IMR-90 (cell line): ENCODE measurements around the gene GLRX5. TPM values are rescaled to one million over a fixed set of nuclear protein-coding genes. Genes with fewer than 3 reads are reported as not detected.
A peak's percentile ranks its signal among the peaks of the same experiment; 100 is the strongest.

Source experiments
- ATAC-seq: fragments of 200-7000 bp; cut with Tn5 transposase; 2 replicates; pipeline ENCODE4 v1.9.1; 2020; ENCODE audit warnings: low read depth, mild to moderate bottlenecking, moderate library complexity
- BruUV-seq: library from RNA; stranded (reverse); fragments of 400-500 nt; replicated peaks from 2 replicates; lab custom pipeline; 2021; lab: Mats Ljungman, UMichigan
- CTCF ChIA-PET: fragments of 300-600 bp; formaldehyde crosslinking; extraction: SDS; loops from one replicate; lab custom pipeline; 2021; ENCODE audit warnings: antibody characterized with exemption; lab: Yijun Ruan, JAX
- POLR2A ChIA-PET: fragments of 300-600 bp; sonication (Branson Sonifier 250); formaldehyde crosslinking; loops from one replicate; lab custom pipeline; 2022; ENCODE audit warnings: antibody characterized with exemption; ENCODE audit not compliant: unreplicated experiment; lab: Charles Lee
- DNase-seq: peaks from one replicate; pipeline ENCODE4 v3.0.0; 2013
- H2AFZ ChIP-seq: replicated peaks from 2 replicates; pipeline ENCODE3; 2013; ENCODE audit warnings: low read length, mild to moderate bottlenecking; ENCODE audit not compliant: poor library complexity
- H2AK5ac ChIP-seq: 2 replicates; pipeline ENCODE4 v1.6.1; 2013; ENCODE audit warnings: low read depth, low read length, inconsistent platforms
- H2AK9ac ChIP-seq: replicated peaks from 2 replicates; pipeline ENCODE3; 2013; ENCODE audit warnings: mild to moderate bottlenecking, low read depth, low read length, moderate library complexity; ENCODE audit not compliant: poor library complexity
- H2BK120ac ChIP-seq: 2 replicates; pipeline ENCODE4 v1.6.1; 2013; ENCODE audit warnings: low read depth, low read length, inconsistent platforms
- H2BK15ac ChIP-seq: 3 replicates; pipeline ENCODE4 v1.6.1; 2013; ENCODE audit warnings: low read depth, low read length, inconsistent platforms
- H2BK20ac ChIP-seq: 2 replicates; pipeline ENCODE4 v1.6.1; 2013; ENCODE audit warnings: low read depth, mild to moderate bottlenecking, inconsistent platforms, low read length, moderate library complexity
- H2BK5ac ChIP-seq: 2 replicates; pipeline ENCODE4 v1.6.1; 2013; ENCODE audit warnings: mild to moderate bottlenecking, low read depth, low read length, inconsistent platforms; ENCODE audit not compliant: poor library complexity, severe bottlenecking
- H3K14ac ChIP-seq: replicated peaks from 2 replicates; pipeline ENCODE4 v1.6.1; 2013; ENCODE audit warnings: low read depth, low read length, inconsistent platforms
- H3K18ac ChIP-seq: 2 replicates; pipeline ENCODE4 v1.6.1; 2013; ENCODE audit warnings: low read depth, low read length, control low read depth
- H3K23ac ChIP-seq: 2 replicates; pipeline ENCODE4 v1.6.1; 2013; ENCODE audit warnings: low read depth, low read length, inconsistent platforms
- H3K27ac ChIP-seq: 2 replicates; pipeline ENCODE4 v1.5.1; 2013; ENCODE audit warnings: mild to moderate bottlenecking, control low read depth, low read length; ENCODE audit not compliant: insufficient read depth
- H3K27me3 ChIP-seq: 2 replicates; pipeline ENCODE4 v1.6.1; 2013; ENCODE audit warnings: low read length; ENCODE audit not compliant: control insufficient read depth, insufficient read depth
- H3K36me3 ChIP-seq: 2 replicates; pipeline ENCODE4 v1.6.1; 2013; ENCODE audit warnings: low read length, mixed read lengths; ENCODE audit not compliant: control insufficient read depth, insufficient read depth
- H3K4ac ChIP-seq: 2 replicates; pipeline ENCODE4 v1.6.1; 2013; ENCODE audit warnings: low read depth, low read length, inconsistent platforms
- H3K4me1 ChIP-seq: 2 replicates; pipeline ENCODE4 v1.6.1; 2013; ENCODE audit warnings: low read length, mixed read lengths; ENCODE audit not compliant: control insufficient read depth, insufficient read depth
- H3K4me2 ChIP-seq: 2 replicates; pipeline ENCODE4 v1.6.1; 2013; ENCODE audit warnings: low read depth, mild to moderate bottlenecking, control low read depth, low read length, moderate library complexity
- H3K4me3 ChIP-seq: 2 replicates; pipeline ENCODE4 v1.5.1; 2013; ENCODE audit warnings: low read depth, mild to moderate bottlenecking, control low read depth, low read length, moderate library complexity; ENCODE audit not compliant: insufficient read depth
- H3K56ac ChIP-seq: 2 replicates; pipeline ENCODE4 v1.6.1; 2013; ENCODE audit warnings: low read length, inconsistent platforms; ENCODE audit not compliant: insufficient read depth; ENCODE audit errors: extremely low read depth
- H3K79me1 ChIP-seq, 2 experiments: 2 replicates each; pipeline ENCODE4 v1.6.1; 2013; ENCODE audit warnings: low read length in 2 of 2, inconsistent platforms in 1 of 2, low read depth in 1 of 2
- H3K9ac ChIP-seq: 2 replicates; pipeline ENCODE4 v1.6.1; 2013; ENCODE audit warnings: low read depth, low read length, control low read depth
- H3K9me1 ChIP-seq: 2 replicates; pipeline ENCODE4 v1.6.1; 2013; ENCODE audit warnings: low read length, inconsistent platforms; ENCODE audit not compliant: insufficient read depth
- H3K9me3 ChIP-seq: 2 replicates; pipeline ENCODE4 v1.6.1; 2013; ENCODE audit warnings: low read length; ENCODE audit not compliant: control insufficient read depth, insufficient read depth
- H4K20me1 ChIP-seq: 2 replicates; pipeline ENCODE4 v1.6.1; 2013; ENCODE audit warnings: low read length, inconsistent platforms; ENCODE audit not compliant: insufficient read depth
- H4K5ac ChIP-seq: 2 replicates; pipeline ENCODE4 v1.6.1; 2013; ENCODE audit warnings: mild to moderate bottlenecking, low read depth, low read length, control low read depth
- H4K8ac ChIP-seq, 2 experiments: 2 replicates each; pipeline ENCODE4 v1.6.1; 2013; ENCODE audit warnings: low read depth in 2 of 2, low read length in 2 of 2, control low read depth in 1 of 2, inconsistent platforms in 1 of 2
- H4K91ac ChIP-seq: 2 replicates; pipeline ENCODE4 v1.6.1; 2013; ENCODE audit warnings: low read depth, low read length, inconsistent platforms; ENCODE audit not compliant: insufficient read depth
- ELK1 ChIP-seq: fragments of 150-350 bp; IDR thresholded peaks from 2 replicates; pipeline ENCODE4 v1.6.1; 2016; ENCODE audit warnings: low read depth, mild to moderate bottlenecking, low read length, moderate library complexity, borderline replicate concordance
- MXI1 ChIP-seq: IDR thresholded peaks from 2 replicates; pipeline ENCODE4 v1.6.1; 2012; ENCODE audit warnings: low read depth, mild to moderate bottlenecking, low read length, moderate library complexity, borderline replicate concordance
- RAD21 ChIP-seq: IDR thresholded peaks from 2 replicates; pipeline ENCODE4 v1.6.1; 2012; ENCODE audit warnings: low read length, improper control_type of control experiment
- SMC3 ChIP-seq: fragments of 150-350 bp; IDR thresholded peaks from 2 replicates; pipeline ENCODE4 v1.6.1; 2016; ENCODE audit warnings: low read depth, mild to moderate bottlenecking, antibody characterized with exemption, low read length, moderate library complexity
- WGBS, 2 experiments: methylation state at CpG; one replicate each; pipeline versions ENCODE4 v1.1.5 to v1.1.7; 2013; ENCODE audit warnings: missing lambda C conversion rate in 2 of 2; ENCODE audit not compliant: insufficient read length in 1 of 2; ENCODE audit errors: extremely low coverage in 2 of 2; 5-methylcytosine and 5-hydroxymethylcytosine counted together
- dilution Hi-C: fragments of 300-500 bp; cut with HindIII; formaldehyde crosslinking; loops from one replicate; pipeline ENCODE4 v1.14.3; 2018; ENCODE audit warnings: low sequenced_read_pairs; ENCODE audit not compliant: unreplicated experiment
- in situ Hi-C: fragments of 300-500 bp; cut with MboI; formaldehyde crosslinking; loops from 3 replicates; pipeline ENCODE4 v1.14.3; 2019; ENCODE audit warnings: low sequenced_read_pairs, inconsistent platforms, mixed read lengths
- intact Hi-C: fragments of 100-400 bp; cut with micrococcal nuclease; formaldehyde crosslinking; loops from 2 replicates; pipeline ENCODE4 v1.10.0; 2022
- polyA plus RNA-seq, 3 experiments: library from polyadenylated mRNA; depleted of rRNA; stranded (reverse); fragments of >200 nt; gene quantifications; 2 replicates each; pipeline ENCODE4 v1.2.3, GENCODE V29; 2012; ENCODE audit warnings: low replicate concordance in 1 of 3
- total RNA-seq: library from RNA; depleted of rRNA; stranded (reverse); fragments of >200 nt; gene quantifications from 2 replicates; pipeline ENCODE4 v1.2.3, GENCODE V29; 2012
- TF ChIP-seq, protein P1 (sequence below): fragments of 150-350 bp; IDR thresholded peaks from 2 replicates; pipeline ENCODE4 v1.6.1; 2017; ENCODE audit warnings: mild to moderate bottlenecking, antibody characterized with exemption, low read length, low read depth

GLRX5 gene
- total and polyA plus RNA-seq, 2 of the 4 experiments (the other 2 are of a cell fraction) = 32.4 to 40.4 TPM

DNA sequence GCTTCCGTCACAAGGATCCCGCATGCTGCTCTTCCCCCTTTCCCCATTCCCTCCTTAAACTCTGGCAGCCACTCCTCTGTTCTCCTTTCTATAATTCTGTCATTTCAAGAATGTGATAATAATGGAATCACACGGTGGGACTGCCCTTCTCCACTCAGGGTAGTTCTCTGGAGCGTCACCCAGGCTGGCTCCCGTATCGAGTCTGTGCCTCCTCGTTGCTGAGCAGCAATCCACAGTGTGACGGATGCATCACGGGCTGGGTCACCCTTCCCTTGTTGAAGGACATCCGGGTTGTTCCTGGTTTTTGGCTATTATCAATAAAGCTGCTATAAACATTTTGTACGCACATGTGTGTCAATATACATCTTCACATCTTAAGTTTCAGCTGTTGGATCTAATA is 12.7 kb upstream of the GLRX5 start:
- ChIA-PET CTCF (no interaction called here), POLR2A (interaction anchor here (1.0 kb wide), 1 partner anchor 9 kb away, joined by 3 read pairs; no protein-coding TSS in a partner anchor)
- peaks cover 43% of the 10 kb centered on the region for H3K9me1 ChIP-seq
- no peak overlapping the region for H2AFZ ChIP-seq
- no peaks in the 10 kb centered on the region for H3K27me3 ChIP-seq
- peak overlapping the region; percentile 40; the same call in 1 of the 2 replicates for H3K23ac ChIP-seq
- WGBS, 2 experiments = 60% methylated on average over 1 of the region's 11 CpGs; no CpG with 5 or more reads in 1 of the 2 experiments
- DNase-seq (no peak), ATAC-seq (no peak)
- intact Hi-C loops = no loop called here
- H3K4me3 ChIP-seq = no peak overlapping the region
- H3K27ac ChIP-seq = no peak overlapping the region
- no peak overlapping the region for H4K5ac ChIP-seq
- 0 out of 2 replicates have a peak overlapping the region, but pooled peaks have one; percentile 85 for H3K14ac ChIP-seq
- peak overlapping the region; percentile 98 for H2BK120ac ChIP-seq
- H4K91ac ChIP-seq = peak overlapping the region; percentile 73
- H2AK9ac ChIP-seq = peak overlapping the region; percentile 63
- no TSS peak for BruUV-seq
- H3K9ac ChIP-seq = no peak overlapping the region
- peak overlapping the region; percentile 38 for H3K4ac ChIP-seq
- peak overlapping the region; percentile 91; the same call in 2 of the 3 replicates for H2BK15ac ChIP-seq
- peaks cover 49% of the 10 kb centered on the region for H3K4me1 ChIP-seq
- H3K4me2 ChIP-seq = no peak overlapping the region
- dilution Hi-C loops = no loop called here
- peak overlapping the region; percentile 74 for H2AK5ac ChIP-seq
- TF ChIP-seq ELK1 = no peak
- no peak for TF ChIP-seq MXI1
- TF ChIP-seq, protein P1, sequence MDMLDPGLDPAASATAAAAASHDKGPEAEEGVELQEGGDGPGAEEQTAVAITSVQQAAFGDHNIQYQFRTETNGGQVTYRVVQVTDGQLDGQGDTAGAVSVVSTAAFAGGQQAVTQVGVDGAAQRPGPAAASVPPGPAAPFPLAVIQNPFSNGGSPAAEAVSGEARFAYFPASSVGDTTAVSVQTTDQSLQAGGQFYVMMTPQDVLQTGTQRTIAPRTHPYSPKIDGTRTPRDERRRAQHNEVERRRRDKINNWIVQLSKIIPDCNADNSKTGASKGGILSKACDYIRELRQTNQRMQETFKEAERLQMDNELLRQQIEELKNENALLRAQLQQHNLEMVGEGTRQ = no peak
- TF ChIP-seq RAD21 = no peak
- TF ChIP-seq SMC3 = no peak
- H3K56ac ChIP-seq = no peak overlapping the region
- no peaks in the 10 kb centered on the region for H3K9me3 ChIP-seq
- in situ Hi-C loops = loop anchor here (25.0 kb wide), 1 partner anchor 385 kb away; no protein-coding TSS in a partner anchor
- no peaks in the 10 kb centered on the region for H3K36me3 ChIP-seq
- peaks cover 6 to 52% of the 10 kb centered on the region in 2 experiments; a peak in 2 of 4 replicates for H3K79me1 ChIP-seq
- no peak overlapping the region for H3K18ac ChIP-seq
- peak overlapping the region; percentile 79 for H2BK20ac ChIP-seq
- peak overlapping the region in 1 of 2 experiments; percentile 26; a peak in 1 of 4 replicates for H4K8ac ChIP-seq
- H2BK5ac ChIP-seq = peak overlapping the region; percentile 30
- H4K20me1 ChIP-seq = no peaks in the 10 kb centered on the region
